ENCODE results near the gene CASS4. TPM values are rescaled to one million over a fixed set of nuclear protein-coding genes. Genes with fewer than 3 reads are reported as not detected.

CASS4 gene
- total RNA-seq, 1 donor from 2014 or later, result 0.74 TPM

GRCh38 chr20:56369179-56369578 is 42.9 kb upstream of the CASS4 start:
- Histone ChIP-seq H3K27me3 (no peaks in the 10 kb centered on the region), H3K36me3 (peaks cover 0 to 34% of the 10 kb centered on the region in 2 donors), H3K27ac (no peak overlapping the region), H3K4me3 (no peak overlapping the region), H3K9me3 (no peaks in the 10 kb centered on the region), H3K4me1 (no peaks in the 10 kb centered on the region)
- TF ChIP-seq POLR2AphosphoS5 (IDR thresholded peaks at IDR 0.05; ENCODE audit: insufficient read depth in 1 of 2, low read depth in 1 of 2), result no peak
- TF ChIP-seq, protein P1, sequence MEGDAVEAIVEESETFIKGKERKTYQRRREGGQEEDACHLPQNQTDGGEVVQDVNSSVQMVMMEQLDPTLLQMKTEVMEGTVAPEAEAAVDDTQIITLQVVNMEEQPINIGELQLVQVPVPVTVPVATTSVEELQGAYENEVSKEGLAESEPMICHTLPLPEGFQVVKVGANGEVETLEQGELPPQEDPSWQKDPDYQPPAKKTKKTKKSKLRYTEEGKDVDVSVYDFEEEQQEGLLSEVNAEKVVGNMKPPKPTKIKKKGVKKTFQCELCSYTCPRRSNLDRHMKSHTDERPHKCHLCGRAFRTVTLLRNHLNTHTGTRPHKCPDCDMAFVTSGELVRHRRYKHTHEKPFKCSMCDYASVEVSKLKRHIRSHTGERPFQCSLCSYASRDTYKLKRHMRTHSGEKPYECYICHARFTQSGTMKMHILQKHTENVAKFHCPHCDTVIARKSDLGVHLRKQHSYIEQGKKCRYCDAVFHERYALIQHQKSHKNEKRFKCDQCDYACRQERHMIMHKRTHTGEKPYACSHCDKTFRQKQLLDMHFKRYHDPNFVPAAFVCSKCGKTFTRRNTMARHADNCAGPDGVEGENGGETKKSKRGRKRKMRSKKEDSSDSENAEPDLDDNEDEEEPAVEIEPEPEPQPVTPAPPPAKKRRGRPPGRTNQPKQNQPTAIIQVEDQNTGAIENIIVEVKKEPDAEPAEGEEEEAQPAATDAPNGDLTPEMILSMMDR (IDR thresholded peaks at IDR 0.05), result no peak
- TF ChIP-seq POLR2A (IDR thresholded peaks at IDR 0.05), result no peak
- no peak for DNase-seq (ENCODE audit: extremely low spot score in 2 of 2)
- intact Hi-C loops (cut with DNase I), result no loop called here

GRCh38 chr20:56371977-56372376 is 40.1 kb upstream of the CASS4 start:
- DNase-seq (ENCODE audit: extremely low spot score in 2 of 2), result no peak
- no peak overlapping the region for H3K27ac ChIP-seq
- no peak overlapping the region for H3K4me3 ChIP-seq
- no peaks in the 10 kb centered on the region for H3K27me3 ChIP-seq
- H3K36me3 ChIP-seq, result peaks cover 0 to 10% of the 10 kb centered on the region in 2 donors
- no peaks in the 10 kb centered on the region for H3K4me1 ChIP-seq
- TF ChIP-seq, protein P1 (IDR thresholded peaks at IDR 0.05), result no peak
- no peak for TF ChIP-seq POLR2A (IDR thresholded peaks at IDR 0.05)
- no peak for TF ChIP-seq POLR2AphosphoS5 (IDR thresholded peaks at IDR 0.05; ENCODE audit: insufficient read depth in 1 of 2, low read depth in 1 of 2)
- intact Hi-C loops (cut with DNase I), result no loop called here
- no peaks in the 10 kb centered on the region for H3K9me3 ChIP-seq

DNA sequence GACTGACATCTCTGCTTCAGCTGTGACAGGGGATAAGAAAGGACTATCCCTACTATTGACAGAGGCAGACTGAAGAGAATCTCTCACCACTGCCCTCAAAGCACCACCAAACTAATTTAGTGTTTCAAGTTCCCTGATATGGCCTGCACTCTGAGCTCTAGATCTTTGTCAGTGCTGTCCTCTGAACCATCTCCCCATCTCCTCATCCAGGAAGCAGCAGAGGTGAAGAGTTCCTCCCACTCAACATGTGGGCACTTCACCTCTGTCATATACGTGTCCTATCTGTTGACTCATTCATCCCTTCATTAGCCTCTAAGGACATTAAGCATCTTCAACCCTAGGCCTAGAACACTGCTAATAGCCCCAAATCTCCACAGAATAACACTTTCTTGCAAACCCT is 39.2 kb upstream of the CASS4 start:
- peaks cover 0 to under 1% of the 10 kb centered on the region in 2 donors for H3K36me3 ChIP-seq
- no peaks in the 10 kb centered on the region for H3K27me3 ChIP-seq
- no peak for DNase-seq (ENCODE audit: extremely low spot score in 2 of 2)
- no peak overlapping the region for H3K4me3 ChIP-seq
- H3K27ac ChIP-seq, result no peak overlapping the region
- no peaks in the 10 kb centered on the region for H3K9me3 ChIP-seq
- intact Hi-C loops (cut with DNase I), result no loop called here
- no peak for TF ChIP-seq POLR2AphosphoS5 (IDR thresholded peaks at IDR 0.05; ENCODE audit: insufficient read depth in 1 of 2, low read depth in 1 of 2)
- no peak for TF ChIP-seq POLR2A (IDR thresholded peaks at IDR 0.05)
- TF ChIP-seq, protein P1 (IDR thresholded peaks at IDR 0.05), result no peak
- H3K4me1 ChIP-seq, result no peaks in the 10 kb centered on the region

- intact Hi-C loops (cut with DNase I), result no loop called here
- no peaks in the 10 kb centered on the region for H3K4me1 ChIP-seq
- TF ChIP-seq POLR2AphosphoS5 (IDR thresholded peaks at IDR 0.05; ENCODE audit: insufficient read depth in 1 of 2, low read depth in 1 of 2), result no peak
- TF ChIP-seq, protein P1 (IDR thresholded peaks at IDR 0.05), result no peak
- TF ChIP-seq POLR2A (IDR thresholded peaks at IDR 0.05), result no peak
- H3K9me3 ChIP-seq, result no peaks in the 10 kb centered on the region
- H3K27me3 ChIP-seq, result no peaks in the 10 kb centered on the region
- H3K36me3 ChIP-seq, result no peaks in the 10 kb centered on the region
- DNase-seq (ENCODE audit: extremely low spot score in 2 of 2), result no peak
- H3K27ac ChIP-seq, result no peak overlapping the region
- H3K4me3 ChIP-seq, result no peak overlapping the region
These were observed 38.1 kb upstream of the CASS4 start for GRCh38 chr20:56373942-56374341.

DNA sequence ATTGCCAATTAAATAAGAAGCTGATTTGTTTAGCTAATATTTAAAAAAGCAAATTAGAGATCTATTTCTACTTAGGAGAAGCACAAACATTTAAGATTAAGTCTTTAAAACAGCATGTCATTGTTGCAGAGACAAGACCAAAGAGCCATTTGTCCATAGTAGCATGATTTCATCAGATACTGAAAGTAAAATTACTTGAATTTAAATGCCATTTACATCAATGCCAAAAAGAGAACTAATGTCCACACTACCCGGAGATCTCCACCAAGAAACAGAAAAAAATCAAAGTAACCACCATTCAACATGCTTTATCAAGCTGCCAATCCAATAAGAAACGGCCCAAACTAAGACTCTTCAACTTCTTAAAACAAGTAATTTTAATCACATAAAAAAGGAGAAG is 35.7 kb upstream of the CASS4 start:
- TF ChIP-seq POLR2A (IDR thresholded peaks at IDR 0.05) (no peak), POLR2AphosphoS5 (IDR thresholded peaks at IDR 0.05; ENCODE audit: insufficient read depth in 1 of 2, low read depth in 1 of 2) (no peak)
- TF ChIP-seq, protein P1 (IDR thresholded peaks at IDR 0.05), result no peak
- no peak overlapping the region for H3K4me3 ChIP-seq
- no peaks in the 10 kb centered on the region for H3K27me3 ChIP-seq
- no peaks in the 10 kb centered on the region for H3K36me3 ChIP-seq
- intact Hi-C loops (cut with DNase I), result no loop called here
- H3K9me3 ChIP-seq, result no peaks in the 10 kb centered on the region
- no peak overlapping the region for H3K27ac ChIP-seq
- DNase-seq (ENCODE audit: extremely low spot score in 2 of 2), result no peak
- H3K4me1 ChIP-seq, result no peaks in the 10 kb centered on the region
